AG04450 (cell line): ENCODE measurements around the gene XYLT1. TPM values are rescaled to one million over a fixed set of nuclear protein-coding genes. Genes with fewer than 3 reads are reported as not detected.

Source experiments
- CTCF ChIA-PET: fragments of 300-600, 350-600 bp; formaldehyde crosslinking; extraction: SDS; loops from one replicate; lab custom pipeline; 2022; ENCODE audit warnings: antibody characterized with exemption, inconsistent platforms; lab: Charles Lee
- POLR2A ChIA-PET: fragments of 350-600 bp; formaldehyde crosslinking; extraction: SDS; loops from one replicate; lab custom pipeline; 2021; ENCODE audit warnings: antibody characterized with exemption, inconsistent platforms; lab: Yijun Ruan, JAX
- DNase-seq: peaks from one replicate; pipeline ENCODE4 v3.0.0-alpha.2; 2011; ENCODE audit warnings: low read depth, low spot score
- H3K27ac ChIP-seq: one replicate; pipeline ENCODE4 v1.5.1; 2012; ENCODE audit warnings: low read depth, low read length, control low read depth
- H3K27me3 ChIP-seq: one replicate; pipeline ENCODE4 v1.6.0; 2012; ENCODE audit warnings: low read length; ENCODE audit not compliant: control insufficient read depth, insufficient read depth
- H3K4me3 ChIP-seq: 2 replicates; pipeline ENCODE4 v1.5.1; 2011; ENCODE audit warnings: mild to moderate bottlenecking, low read depth, low read length, control low read depth
- H3K9me3 ChIP-seq: 2 replicates; pipeline ENCODE4 v1.5.1; 2012; ENCODE audit warnings: low read length; ENCODE audit not compliant: control insufficient read depth, insufficient read depth
- CTCF ChIP-seq: IDR thresholded peaks from 2 replicates; pipeline ENCODE4 v1.5.1; 2011; ENCODE audit warnings: low read depth, low read length, control low read depth, inconsistent platforms
- polyA plus RNA-seq: library from polyadenylated mRNA; depleted of rRNA; stranded (reverse); fragments of >200 nt; gene quantifications from 2 replicates; pipeline ENCODE4 v1.2.3, GENCODE V29; 2011

XYLT1 gene
- polyA plus RNA-seq, 1 experiment: 6.7 TPM

- Histone ChIP-seq H3K9me3 (no peaks in the 10 kb centered on the region), H3K4me3 (no peak overlapping the region), H3K27me3 (no peaks in the 10 kb centered on the region), H3K27ac (no peak overlapping the region)
- ChIA-PET CTCF (no interaction called here), POLR2A (no interaction called here)
- no peak for TF ChIP-seq CTCF
- no peak for DNase-seq
These were observed 189.7 kb downstream of the XYLT1 start for GRCh38 chr16:17281052-17281451.

- ChIA-PET CTCF (interaction anchor here (3.0 kb wide), 1 partner anchor 189 kb away, joined by 16 read pairs; no protein-coding TSS in a partner anchor), POLR2A (no interaction called here)
- Histone ChIP-seq H3K27me3 (no peaks in the 10 kb centered on the region), H3K27ac (no peak overlapping the region), H3K9me3 (no peaks in the 10 kb centered on the region), H3K4me3 (no peak overlapping the region)
- no peak for DNase-seq
- TF ChIP-seq CTCF: no peak
These were observed 191.8 kb downstream of the XYLT1 start for GRCh38 chr16:17278988-17279387.

- peak; percentile 51 for TF ChIP-seq CTCF
- Histone ChIP-seq H3K4me3 (no peak overlapping the region), H3K9me3 (no peaks in the 10 kb centered on the region), H3K27ac (no peak overlapping the region), H3K27me3 (no peaks in the 10 kb centered on the region)
- no peak for DNase-seq
- POLR2A ChIA-PET: no interaction called here
- CTCF ChIA-PET: interaction anchor here (0.6 to 3.0 kb wide), 3 partner anchors 13 to 190 kb away, joined by 4 to 16 read pairs (median 5); no protein-coding TSS in a partner anchor
These were observed 192.8 kb downstream of the XYLT1 start for GRCh38 chr16:17277981-17278381.

- Histone ChIP-seq H3K4me3 (no peak overlapping the region), H3K9me3 (no peaks in the 10 kb centered on the region), H3K27me3 (no peaks in the 10 kb centered on the region), H3K27ac (no peak overlapping the region)
- ChIA-PET CTCF (interaction anchor here (1.7 kb wide), 2 partner anchors 191 to 193 kb away, joined by 4 to 5 read pairs; no protein-coding TSS in a partner anchor), POLR2A (no interaction called here)
- no peak for TF ChIP-seq CTCF
- no peak for DNase-seq
These were observed 194.2 kb downstream of the XYLT1 start for GRCh38 chr16:17276610-17277009.

GRCh38 chr16:17276010-17276530, 194.7 kb downstream of the XYLT1 start:
- TF ChIP-seq CTCF: no peak
- ChIA-PET POLR2A (no interaction called here), CTCF (interaction anchor here (1.7 kb wide), 2 partner anchors 192 to 193 kb away, joined by 4 to 5 read pairs; no protein-coding TSS in a partner anchor)
- no peak for DNase-seq
- no peak overlapping the region for H3K4me3 ChIP-seq
- no peaks in the 10 kb centered on the region for H3K9me3 ChIP-seq
- H3K27ac ChIP-seq: no peak overlapping the region
- H3K27me3 ChIP-seq: no peaks in the 10 kb centered on the region
